Uterus (tissue), 4 donors: Measurements from ENCODE around the gene RNF130. TPM values are rescaled to one million over a fixed set of nuclear protein-coding genes. Genes with fewer than 3 reads are reported as not detected.

Experiments used
- DNase-seq, 2 donors: peaks; one replicate each; pipeline ENCODE4 v3.0.0-alpha.2; 2019 to 2020
- H3K27ac ChIP-seq, 2 donors: fragments of 200-600 bp; sonication (generic); 1 replicate in 1 of 2; 2 replicates in 1 of 2; pipeline ENCODE4 v1.5.1; 2016 to 2018
- H3K27me3 ChIP-seq, 2 donors: fragments of 200-600 bp; sonication (generic); one replicate each; pipeline ENCODE4 v1.5.1; 2018 to 2019; ENCODE audit warnings: control low read depth in 1 of 2
- H3K36me3 ChIP-seq, 2 donors: fragments of 200-600 bp; sonication (generic); one replicate each; pipeline ENCODE4 v1.5.1; 2019; ENCODE audit warnings: control low read depth in 1 of 2
- H3K4me1 ChIP-seq, 2 donors: fragments of 200-600 bp; sonication (generic); one replicate each; pipeline ENCODE4 v1.5.1; 2018 to 2019; ENCODE audit warnings: control low read depth in 1 of 2
- H3K4me3 ChIP-seq, 2 donors: fragments of 200-600 bp; sonication (generic); 1 replicate in 1 of 2; 2 replicates in 1 of 2; pipeline ENCODE4 v1.5.1; 2018 to 2019; ENCODE audit warnings: mild to moderate bottlenecking in 1 of 2
- H3K9me3 ChIP-seq, 2 donors: fragments of 200-600 bp; sonication (generic); one replicate each; pipeline ENCODE4 v1.5.1; 2019; ENCODE audit warnings: control low read depth in 1 of 2
- POLR2A ChIP-seq, 2 donors: fragments of 450-650 bp; IDR thresholded peaks; one replicate each; pipeline ENCODE4 v1.6.1; 2016; ENCODE audit warnings: antibody characterized with exemption in 2 of 2, mild to moderate bottlenecking in 1 of 2, moderate library complexity in 1 of 2
- intact Hi-C: fragments of 100-400 bp; cut with DNase I; formaldehyde crosslinking; loops from one replicate; pipeline ENCODE4 v1.15.1; 2023; ENCODE audit warnings: low total_unique reads
- total RNA-seq, 4 donors: library from RNA; depleted of rRNA in 3 of 4; stranded (reverse); fragments of >200 nt in 3 of 4; gene quantifications; one replicate each; pipeline versions ENCODE4 v1.1.0 to v1.2.4, GENCODE V29; 2014 to 2023
- TF ChIP-seq, protein P1 (sequence below), 4 experiments: fragments of 200-600 bp in 2 of 4; fragments of 450-650 bp in 2 of 4; sonication (generic) in 2 of 4; IDR thresholded peaks; one replicate each; pipeline ENCODE4 v1.5.1; 2016 to 2019; ENCODE audit warnings: antibody characterized with exemption in 4 of 4, mild to moderate bottlenecking in 2 of 4, moderate library complexity in 1 of 4
- donor health status: DM: yes; HTN: yes; CAD: no.

The RNF130 gene
- total RNA-seq, 4 donors from 2014 or later: 53.8 to 119 (median 85.8) TPM

DNA sequence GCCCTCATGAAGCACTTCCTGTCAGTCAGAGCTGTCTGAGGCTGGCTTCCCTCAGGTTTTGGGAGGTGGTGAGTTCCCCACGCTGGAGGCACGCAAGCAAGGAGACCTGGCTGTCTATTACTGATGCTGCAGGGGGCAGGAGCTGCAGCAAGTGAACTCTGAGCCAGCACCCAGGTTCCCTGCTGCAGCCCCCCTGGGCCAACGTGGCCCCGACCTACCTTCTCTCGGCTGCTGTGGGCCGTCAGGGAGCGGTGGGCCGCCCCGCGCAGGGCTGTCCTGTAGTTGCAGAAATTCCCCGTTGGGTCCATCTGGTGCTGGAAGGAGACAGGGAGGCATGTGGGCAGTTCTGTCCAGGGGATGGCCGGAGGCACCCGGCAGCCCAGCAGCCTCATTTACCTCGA, 46.8 kb upstream of the RNF130 start:
- Histone ChIP-seq H3K36me3 (no peaks in the 10 kb centered on the region), H3K4me3 (no peak overlapping the region), H3K4me1 (no peaks in the 10 kb centered on the region), H3K27ac (no peak overlapping the region), H3K27me3 (peaks cover 0 to 4% of the 10 kb centered on the region in 2 donors), H3K9me3 (no peaks in the 10 kb centered on the region)
- no peak for DNase-seq
- intact Hi-C loops: no loop called here
- TF ChIP-seq, protein P1, sequence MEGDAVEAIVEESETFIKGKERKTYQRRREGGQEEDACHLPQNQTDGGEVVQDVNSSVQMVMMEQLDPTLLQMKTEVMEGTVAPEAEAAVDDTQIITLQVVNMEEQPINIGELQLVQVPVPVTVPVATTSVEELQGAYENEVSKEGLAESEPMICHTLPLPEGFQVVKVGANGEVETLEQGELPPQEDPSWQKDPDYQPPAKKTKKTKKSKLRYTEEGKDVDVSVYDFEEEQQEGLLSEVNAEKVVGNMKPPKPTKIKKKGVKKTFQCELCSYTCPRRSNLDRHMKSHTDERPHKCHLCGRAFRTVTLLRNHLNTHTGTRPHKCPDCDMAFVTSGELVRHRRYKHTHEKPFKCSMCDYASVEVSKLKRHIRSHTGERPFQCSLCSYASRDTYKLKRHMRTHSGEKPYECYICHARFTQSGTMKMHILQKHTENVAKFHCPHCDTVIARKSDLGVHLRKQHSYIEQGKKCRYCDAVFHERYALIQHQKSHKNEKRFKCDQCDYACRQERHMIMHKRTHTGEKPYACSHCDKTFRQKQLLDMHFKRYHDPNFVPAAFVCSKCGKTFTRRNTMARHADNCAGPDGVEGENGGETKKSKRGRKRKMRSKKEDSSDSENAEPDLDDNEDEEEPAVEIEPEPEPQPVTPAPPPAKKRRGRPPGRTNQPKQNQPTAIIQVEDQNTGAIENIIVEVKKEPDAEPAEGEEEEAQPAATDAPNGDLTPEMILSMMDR (IDR thresholded peaks at IDR 0.05): no peak
- TF ChIP-seq POLR2A (IDR thresholded peaks at IDR 0.05): no peak

DNA sequence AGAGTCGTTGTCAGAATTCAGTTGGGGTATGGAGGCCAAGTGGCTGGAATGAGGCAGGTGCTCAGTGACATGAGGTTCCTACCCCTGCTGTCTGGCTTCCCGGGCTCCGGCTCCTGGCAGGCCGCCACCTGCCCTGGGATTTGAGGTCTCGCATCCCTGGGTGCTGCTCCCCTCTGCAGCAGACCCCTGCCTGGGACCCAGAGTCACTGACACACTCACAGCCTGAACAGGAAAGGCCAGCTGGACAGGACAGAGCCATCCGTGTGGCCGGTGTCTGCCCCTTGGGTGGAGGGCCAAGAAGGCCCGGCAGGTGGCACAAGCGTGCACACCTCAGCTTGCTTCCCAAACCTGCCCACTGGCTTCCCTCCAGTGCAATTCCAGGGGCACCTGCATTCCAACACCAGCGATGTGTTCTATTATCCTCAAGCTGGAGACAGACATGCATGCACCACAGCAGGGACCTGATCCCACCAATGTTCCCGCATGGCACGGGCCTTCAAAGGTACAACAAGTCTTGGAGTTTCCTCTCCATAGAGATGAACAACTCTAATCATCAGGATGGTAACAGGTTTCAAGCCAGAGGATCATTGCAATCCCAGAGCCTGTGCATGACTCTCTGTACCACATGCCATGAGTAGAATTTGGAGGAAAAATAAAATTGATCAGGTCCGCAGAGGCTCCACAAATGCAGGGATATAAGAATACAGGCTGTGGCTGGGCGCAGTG, 45.6 kb upstream of the RNF130 start:
- no peak overlapping the region for H3K27ac ChIP-seq
- H3K27me3 ChIP-seq: no peaks in the 10 kb centered on the region
- H3K4me3 ChIP-seq: no peak overlapping the region
- no peaks in the 10 kb centered on the region for H3K36me3 ChIP-seq
- intact Hi-C loops: no loop called here
- peak in 1 of 2 donors; percentile 5 for DNase-seq
- H3K4me1 ChIP-seq: no peaks in the 10 kb centered on the region
- H3K9me3 ChIP-seq: no peaks in the 10 kb centered on the region
- TF ChIP-seq, protein P1 (IDR thresholded peaks at IDR 0.05): no peak
- TF ChIP-seq POLR2A (IDR thresholded peaks at IDR 0.05): no peak

DNA sequence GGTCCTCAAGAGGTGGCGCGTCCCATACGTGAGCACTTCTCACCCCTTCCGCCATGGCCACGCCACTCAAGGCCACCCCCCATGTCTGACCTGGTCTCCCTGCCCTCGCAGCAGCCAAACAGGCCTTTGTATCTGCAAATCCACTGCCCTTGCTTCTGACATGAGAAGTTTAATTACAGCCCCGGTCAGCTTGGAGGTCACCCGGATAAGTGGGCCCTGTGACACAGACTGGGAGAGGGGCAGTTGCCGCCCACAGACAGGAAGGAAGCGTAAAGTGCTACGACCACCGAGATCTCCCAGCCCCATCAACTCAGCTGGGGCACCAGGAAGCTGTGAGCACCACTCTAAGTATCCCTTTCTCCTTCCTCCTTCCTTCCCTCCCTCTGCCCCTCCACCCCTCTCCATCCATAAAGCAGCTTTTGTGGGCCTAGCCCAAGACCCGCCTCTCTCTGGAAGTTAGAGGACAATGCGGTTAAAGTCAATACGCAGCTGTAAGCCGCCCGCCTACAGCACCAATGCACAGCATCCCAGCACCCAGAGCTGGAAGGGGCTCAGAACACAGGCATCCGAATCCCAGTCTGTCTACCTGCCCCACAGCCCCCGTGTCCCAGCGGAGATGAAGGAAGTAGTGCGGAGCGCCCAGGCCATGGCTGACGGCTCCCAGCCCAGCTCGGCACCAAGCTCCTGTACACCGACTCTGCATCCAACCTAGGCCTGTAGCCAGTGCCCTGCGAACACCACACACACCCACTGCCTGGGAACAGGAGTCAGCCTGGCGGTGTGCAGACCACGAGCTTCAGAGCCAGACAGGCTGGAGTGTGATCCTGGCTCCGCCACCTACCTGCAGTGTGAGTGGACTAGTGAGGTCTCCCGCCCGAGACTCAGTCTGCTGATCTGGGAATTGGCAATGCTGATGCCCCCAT, 44.8 kb upstream of the RNF130 start:
- H3K9me3 ChIP-seq: no peaks in the 10 kb centered on the region
- no peaks in the 10 kb centered on the region for H3K36me3 ChIP-seq
- no peaks in the 10 kb centered on the region for H3K27me3 ChIP-seq
- H3K4me1 ChIP-seq: no peaks in the 10 kb centered on the region
- no peak for TF ChIP-seq POLR2A (IDR thresholded peaks at IDR 0.05)
- TF ChIP-seq, protein P1 (IDR thresholded peaks at IDR 0.05): no peak
- H3K4me3 ChIP-seq: no peak overlapping the region
- peak in 1 of 2 donors; percentile 9 for DNase-seq
- intact Hi-C loops: no loop called here
- no peak overlapping the region for H3K27ac ChIP-seq

DNA sequence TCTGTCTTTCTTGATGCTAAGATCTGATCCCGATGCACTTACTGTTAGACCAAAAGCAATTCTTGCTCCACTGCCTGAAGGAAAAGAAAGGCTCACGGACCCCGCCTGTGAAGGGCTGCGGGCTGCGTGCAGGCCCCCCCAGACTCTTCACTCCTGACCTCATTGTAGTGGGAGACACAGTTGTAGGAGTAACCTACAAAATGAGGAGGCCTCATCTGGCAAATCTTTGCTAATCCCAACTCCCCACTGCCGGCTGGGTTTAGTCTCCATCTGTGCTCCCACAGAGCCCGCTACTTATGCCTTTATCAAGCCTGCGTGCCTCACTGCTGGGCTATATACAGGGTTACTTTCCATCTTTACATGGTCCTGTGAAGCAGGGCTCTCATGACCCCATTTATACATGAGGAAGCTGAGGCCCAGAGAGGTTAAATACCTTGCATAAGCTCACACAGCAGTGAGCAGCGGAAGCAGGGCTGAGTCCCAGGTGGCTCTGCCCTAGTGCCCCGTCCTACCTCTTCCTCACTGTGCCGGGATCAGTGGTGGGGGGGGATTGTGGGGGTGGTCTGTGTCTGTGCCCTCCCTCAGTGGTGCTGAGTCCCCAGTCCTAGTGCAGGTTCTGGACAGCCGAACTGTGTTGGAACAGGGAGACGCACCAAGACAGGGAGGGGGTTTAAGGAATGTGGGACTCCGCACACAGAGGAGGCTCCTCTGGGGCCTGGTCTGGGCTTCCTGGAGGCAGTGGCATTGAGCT, 43.9 kb upstream of the RNF130 start:
- no peak overlapping the region for H3K27ac ChIP-seq

More for the DNA sequence above, 43.9 kb upstream of the RNF130 start:
- no peaks in the 10 kb centered on the region for H3K9me3 ChIP-seq
- H3K4me3 ChIP-seq: no peak overlapping the region
- DNase-seq: no peak
- intact Hi-C loops: no loop called here
- TF ChIP-seq POLR2A (IDR thresholded peaks at IDR 0.05): no peak
- TF ChIP-seq, protein P1 (IDR thresholded peaks at IDR 0.05): no peak
- no peaks in the 10 kb centered on the region for H3K27me3 ChIP-seq
- H3K4me1 ChIP-seq: no peaks in the 10 kb centered on the region
- H3K36me3 ChIP-seq: no peaks in the 10 kb centered on the region
